Measurements from ENCODE around the gene NUPR1.

GRCh38 chr16:28503470-28504259, 35.1 kb downstream of the NUPR1 start:
- TF ChIP-seq CTCF (IDR thresholded peaks at IDR 0.05; ENCODE audit: low read length) (no peak), EZH2 (optimal IDR thresholded peaks at IDR 0.05; ENCODE audit: low read depth, low read length) (no peak)

Measured in MM.1S (cell line).